GM19463 (cell line): Measurements from ENCODE around the gene C3orf18.

ENCODE experiments used
- ATAC-seq: cut with Tn5 transposase; IDR thresholded peaks from one replicate; pipeline ENCODE4 v1.9.1; 2021; ENCODE audit warnings: mild to moderate bottlenecking, moderate library complexity; ENCODE audit not compliant: unreplicated experiment

The C3orf18 gene

GRCh38 chr3:50604110-50604621, 36.6 kb upstream of the C3orf18 start:
- no peak for ATAC-seq

- ATAC-seq = no peak
Measured at GRCh38 chr3:50603261-50604109, 35.9 kb upstream of the C3orf18 start.

GRCh38 chr3:50602595-50603191, 35.1 kb upstream of the C3orf18 start:
- ATAC-seq = no peak

GRCh38 chr3:50600841-50601591, 33.5 kb upstream of the C3orf18 start:
- peak; percentile 93 for ATAC-seq

GRCh38 chr3:50600141-50600753, 32.7 kb upstream of the C3orf18 start:
- no peak for ATAC-seq

- ATAC-seq = no peak
Measured at GRCh38 chr3:50599716-50600118, 32.2 kb upstream of the C3orf18 start.

DNA sequence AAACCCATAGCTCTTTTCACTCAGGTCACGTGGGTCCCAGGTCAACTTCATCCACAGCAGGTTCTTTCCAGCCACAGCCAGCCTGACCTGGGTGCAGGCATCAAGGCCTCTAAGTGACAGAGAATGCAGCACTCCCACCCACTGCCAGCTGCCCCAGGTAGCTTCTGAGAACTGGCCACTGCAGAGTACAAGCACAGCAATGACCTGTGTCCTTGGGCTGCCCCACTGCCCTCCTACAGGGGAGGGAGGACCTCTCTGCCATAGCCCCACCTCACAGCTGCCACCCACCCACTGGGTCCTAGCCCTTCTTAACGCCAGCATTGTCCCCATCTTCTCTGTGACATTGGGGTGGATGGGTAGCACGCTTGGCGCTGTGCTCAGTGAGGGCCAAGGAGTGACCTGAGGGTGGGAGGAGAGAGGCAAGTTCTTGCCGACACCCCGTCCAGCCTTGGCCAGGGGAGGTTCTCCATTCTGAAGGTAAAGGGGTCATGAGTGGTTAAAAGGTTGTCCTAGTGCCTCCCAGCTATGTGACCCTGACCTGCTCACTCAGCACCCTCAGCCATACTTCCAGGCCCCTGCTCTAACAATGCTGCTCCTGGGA, 31.7 kb upstream of the C3orf18 start:
- no peak for ATAC-seq

DNA sequence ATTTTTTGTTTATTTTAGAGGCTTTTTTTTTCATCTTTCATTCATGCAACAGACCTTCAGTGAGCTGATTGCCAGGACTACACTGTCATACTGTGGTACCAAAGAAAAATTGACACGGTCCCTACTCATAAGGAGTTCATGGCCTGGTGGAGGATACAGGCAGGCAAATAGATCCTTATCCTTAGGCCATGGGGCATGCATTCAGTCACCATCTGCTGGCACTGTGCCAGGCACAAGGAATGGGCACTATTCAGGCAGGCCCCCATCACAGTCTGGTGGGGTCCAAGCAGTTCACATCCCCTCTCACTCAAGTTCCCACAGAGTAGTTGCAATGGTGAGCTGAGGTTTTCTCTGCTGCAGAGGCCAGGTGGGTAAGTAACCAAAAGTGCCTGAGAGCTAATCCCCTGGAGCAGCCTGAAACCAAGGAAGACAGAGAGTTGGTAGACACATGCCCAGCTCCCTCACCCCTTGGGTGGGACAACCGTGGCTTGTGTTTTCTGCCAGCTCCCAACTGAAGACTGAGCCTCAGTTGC, 26.8 kb upstream of the C3orf18 start:
- ATAC-seq = no peak

- ATAC-seq = no peak
Measured at GRCh38 chr3:50592568-50592967, 25.0 kb upstream of the C3orf18 start.

DNA sequence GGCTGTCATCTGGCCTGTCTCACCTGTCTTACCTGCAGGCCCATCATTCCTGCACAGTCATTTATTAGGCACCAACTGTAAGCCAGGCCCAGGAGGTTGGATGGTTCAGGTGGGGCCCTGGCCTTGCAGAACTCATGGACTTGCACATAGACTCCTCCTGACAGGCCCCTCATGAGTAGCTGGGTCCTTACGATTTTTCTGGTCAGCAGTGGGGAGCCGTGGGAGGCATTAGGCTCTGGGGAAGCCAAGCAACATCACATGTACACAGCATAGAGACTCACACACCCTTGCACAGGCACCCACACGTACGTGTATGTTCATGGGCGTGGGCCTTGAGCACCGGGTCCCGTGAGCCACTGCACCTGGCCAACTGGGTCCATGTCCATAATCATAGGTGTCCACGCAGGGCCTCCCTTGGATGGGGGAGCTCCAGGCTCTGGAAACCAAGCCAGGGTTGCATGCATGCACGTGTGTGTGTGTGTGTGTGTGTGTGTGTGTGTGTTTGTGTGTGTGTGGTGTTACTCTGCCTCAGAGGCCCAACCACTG, 23.7 kb upstream of the C3orf18 start:
- ATAC-seq = no peak

DNA sequence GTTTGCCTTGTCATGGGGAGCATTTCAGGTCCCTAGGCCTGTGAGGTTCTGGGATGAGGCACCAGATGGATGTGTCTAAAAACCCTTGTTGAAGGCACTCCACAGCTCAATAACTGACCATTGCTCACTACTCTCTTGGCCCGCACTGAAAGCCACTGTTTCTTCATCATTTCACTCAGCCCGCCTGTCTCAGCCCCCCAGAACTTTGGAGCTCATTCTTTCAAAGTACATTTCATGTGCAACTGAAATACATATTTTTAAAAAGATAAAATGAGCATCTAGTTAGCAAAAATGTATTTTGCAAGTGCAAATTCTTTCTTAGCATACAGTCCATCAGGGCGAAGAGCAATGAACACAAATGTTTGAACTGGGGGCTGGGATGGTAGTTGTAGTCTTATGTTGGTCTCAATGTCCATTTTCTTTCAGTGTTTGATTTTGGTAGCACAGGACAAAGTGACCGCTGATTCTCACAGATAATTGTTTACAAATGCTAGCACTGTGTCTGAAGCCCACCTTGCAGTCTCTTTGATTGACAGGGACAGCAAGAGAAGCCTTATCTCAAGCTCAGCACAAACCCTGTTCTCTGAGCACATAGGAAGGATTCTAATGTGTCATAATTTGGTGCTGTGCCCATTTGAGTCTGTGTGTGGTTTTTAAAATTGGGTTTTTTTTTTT, 21.3 kb upstream of the C3orf18 start:
- no peak for ATAC-seq

GRCh38 chr3:50587806-50588758, 20.5 kb upstream of the C3orf18 start:
- peak; percentile 51 for ATAC-seq

- ATAC-seq = no peak
Measured at GRCh38 chr3:50587373-50587772, 19.8 kb upstream of the C3orf18 start.

GRCh38 chr3:50586763-50587070, 19.2 kb upstream of the C3orf18 start:
- ATAC-seq = no peak

- no peak for ATAC-seq
Measured at GRCh38 chr3:50585919-50586762, 18.6 kb upstream of the C3orf18 start.

DNA sequence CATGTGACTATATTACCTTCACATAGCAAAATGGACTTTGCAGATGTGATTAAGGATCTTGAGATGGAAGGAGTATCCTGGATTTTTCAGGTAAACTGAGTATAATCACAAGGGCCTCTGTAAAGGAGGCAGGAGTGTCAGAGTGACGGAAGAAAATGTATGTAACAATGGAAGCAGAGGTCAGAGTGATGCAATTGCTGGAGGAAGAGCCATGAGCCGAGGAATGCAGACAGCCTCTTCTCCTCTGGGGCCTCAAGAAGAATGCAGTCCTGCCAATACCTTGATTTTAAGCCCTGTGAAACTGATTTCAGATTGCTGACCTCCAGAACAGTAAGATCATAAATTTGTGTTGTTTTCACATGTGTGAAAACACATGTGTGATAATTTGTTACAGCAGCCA, 16.8 kb upstream of the C3orf18 start:
- no peak for ATAC-seq

DNA sequence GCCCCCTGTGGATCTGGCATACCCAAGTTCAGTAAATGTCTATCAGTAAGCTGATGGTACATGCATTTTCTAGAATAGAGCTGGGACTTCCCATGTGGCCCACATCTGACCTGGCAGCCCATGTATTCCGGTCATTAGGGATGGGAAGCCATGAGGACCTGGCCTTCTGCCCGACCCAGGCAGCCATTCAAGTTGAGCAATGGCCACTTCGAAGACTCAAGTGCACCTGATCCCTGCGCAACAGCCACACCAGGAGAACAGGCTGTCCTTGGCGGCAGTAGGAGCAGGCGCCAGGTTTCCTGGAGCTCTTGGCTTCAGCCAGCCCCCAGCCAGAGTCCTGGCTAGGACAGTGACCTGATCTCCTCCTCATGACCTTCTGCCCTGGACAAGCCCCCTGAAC, 16.4 kb upstream of the C3orf18 start:
- ATAC-seq = no peak

DNA sequence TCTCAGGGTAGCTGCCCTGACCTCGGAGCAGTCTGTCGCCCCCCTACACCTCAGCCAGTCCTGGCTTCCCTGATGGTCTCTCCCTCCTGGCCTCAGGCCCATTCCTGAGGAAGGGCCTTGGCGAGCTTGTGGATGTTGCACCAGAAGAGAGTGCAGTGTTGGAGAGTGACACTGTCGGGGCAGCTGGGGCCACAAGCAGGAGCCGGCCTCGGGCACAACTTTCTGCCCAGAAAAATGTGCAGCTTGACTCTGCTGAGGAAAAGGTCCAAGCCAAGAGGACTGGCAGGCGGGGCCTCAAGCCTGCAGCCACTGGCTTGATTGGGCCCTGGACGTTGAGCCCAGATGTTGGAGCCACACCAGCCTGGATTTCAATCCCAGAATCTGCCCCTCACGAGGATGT, 14.5 kb upstream of the C3orf18 start:
- ATAC-seq = no peak
